Thymus (tissue), 11 donors: ENCODE measurements around the gene FMC1. TPM values are rescaled to one million over a fixed set of nuclear protein-coding genes. Genes with fewer than 3 reads are reported as not detected.
"Not testable (repeated sequence)": the region's sequence is repeated elsewhere in the genome, so short reads cannot be mapped to it uniquely, and the experiment has no call there.

Source experiments
- DNase-seq, 9 donors: peaks; one replicate each; pipeline ENCODE4 v3.0.0-alpha.2; 2013; ENCODE audit warnings: low spot score in 9 of 9, low read depth in 6 of 9, missing footprints in 1 of 9
- H3K27ac ChIP-seq, 2 donors: one replicate each; pipeline ENCODE4 v1.5.1; 2013; ENCODE audit warnings: control low read depth in 1 of 2, low read depth in 1 of 2, low read length in 1 of 2, mild to moderate bottlenecking in 1 of 2, moderate library complexity in 1 of 2
- H3K27me3 ChIP-seq, 2 donors: one replicate each; pipeline ENCODE4 v1.5.1; 2013; ENCODE audit warnings: low read length in 1 of 2; ENCODE audit not compliant: control insufficient read depth in 2 of 2, insufficient read depth in 1 of 2
- H3K36me3 ChIP-seq, 2 donors: one replicate each; pipeline ENCODE4 v1.5.1; 2013; ENCODE audit warnings: low read length in 1 of 2, mild to moderate bottlenecking in 1 of 2, moderate library complexity in 1 of 2; ENCODE audit not compliant: control insufficient read depth in 2 of 2, insufficient read depth in 2 of 2
- H3K4me1 ChIP-seq, 2 donors: one replicate each; pipeline ENCODE4 v1.5.1; 2013; ENCODE audit warnings: low read length in 2 of 2; ENCODE audit not compliant: control insufficient read depth in 2 of 2, insufficient read depth in 2 of 2
- H3K4me3 ChIP-seq, 2 donors: one replicate each; pipeline ENCODE4 v1.5.1; 2013; ENCODE audit warnings: low read length in 2 of 2, control low read depth in 1 of 2, mild to moderate bottlenecking in 1 of 2
- H3K9me3 ChIP-seq, 2 donors: one replicate each; pipeline ENCODE4 v1.5.1; 2013; ENCODE audit warnings: low read length in 1 of 2, mild to moderate bottlenecking in 1 of 2; ENCODE audit not compliant: control insufficient read depth in 2 of 2, insufficient read depth in 1 of 2
- WGBS: extraction: QIAGEN DNeasy Blood & Tissue Kit; methylation state at CpG from one replicate; pipeline ENCODE4 v1.1.7; 2013; 5-methylcytosine and 5-hydroxymethylcytosine counted together
- polyA plus RNA-seq: library from polyadenylated mRNA; stranded (reverse); fragments of 200-250 nt; gene quantifications from one replicate; pipeline ENCODE4 v1.2.3, GENCODE V29; 2013
- total RNA-seq: library from RNA; stranded (reverse); fragments of 120-200 nt; gene quantifications from one replicate; pipeline ENCODE4 v1.2.4, GENCODE V29; 2013
- donor health status: healthy.

FMC1 gene
- total and polyA plus RNA-seq, 2 donors, result 17.4 to 24.6 TPM

- no peak for DNase-seq
- WGBS, result 96% methylated on average over 1 of the region's 1 CpG
Measured at GRCh38 chr7:139304517-139304916, 36.6 kb upstream of the FMC1 start.

GRCh38 chr7:139317939-139318505 is 23.1 kb upstream of the FMC1 start:
- WGBS, result 78% methylated on average over 5 of the region's 5 CpGs

More at GRCh38 chr7:139304517-139304916, 36.6 kb upstream of the FMC1 start:
- Histone ChIP-seq H3K36me3 (peaks cover 0 to 9% of the 10 kb centered on the region in 2 donors), H3K4me1 (no peaks in the 10 kb centered on the region), H3K9me3 (no peaks in the 10 kb centered on the region), H3K27ac (no peak overlapping the region), H3K4me3 (no peak overlapping the region), H3K27me3 (no peaks in the 10 kb centered on the region)

GRCh38 chr7:139321071-139321745 is 19.9 kb upstream of the FMC1 start:
- WGBS, result 88% methylated on average over 11 of the region's 11 CpGs
- Histone ChIP-seq H3K4me3 (no peak overlapping the region), H3K27me3 (no peaks in the 10 kb centered on the region), H3K27ac (no peak overlapping the region), H3K4me1 (no peaks in the 10 kb centered on the region), H3K36me3 (no peaks in the 10 kb centered on the region), H3K9me3 (no peaks in the 10 kb centered on the region)
- DNase-seq, result no peak

More at GRCh38 chr7:139317939-139318505, 23.1 kb upstream of the FMC1 start:
- Histone ChIP-seq H3K36me3 (no peaks in the 10 kb centered on the region), H3K9me3 (no peaks in the 10 kb centered on the region), H3K27me3 (no peaks in the 10 kb centered on the region), H3K4me3 (no peak overlapping the region), H3K27ac (no peak overlapping the region), H3K4me1 (no peaks in the 10 kb centered on the region)
- no peak for DNase-seq

- not testable (repeated sequence) for DNase-seq, H3K27ac ChIP-seq, H3K4me3 ChIP-seq, H3K9me3 ChIP-seq, H3K27me3 ChIP-seq, H3K4me1 ChIP-seq, H3K36me3 ChIP-seq
- 98% methylated on average over 11 of the region's 11 CpGs for WGBS
Measured at GRCh38 chr7:139324709-139325108, 16.4 kb upstream of the FMC1 start.

GRCh38 chr7:139328375-139328774 is 12.8 kb upstream of the FMC1 start:
- Histone ChIP-seq H3K4me3 (no peak overlapping the region), H3K27me3 (no peaks in the 10 kb centered on the region), H3K4me1 (no peaks in the 10 kb centered on the region), H3K36me3 (no peaks in the 10 kb centered on the region), H3K9me3 (no peaks in the 10 kb centered on the region), H3K27ac (no peak overlapping the region)
- WGBS, result 91% methylated on average over 2 of the region's 2 CpGs
- no peak for DNase-seq

- H3K27ac ChIP-seq, result no peak overlapping the region
- no peak overlapping the region for H3K4me3 ChIP-seq
- no peaks in the 10 kb centered on the region for H3K27me3 ChIP-seq
- DNase-seq, result no peak
- H3K9me3 ChIP-seq, result no peaks in the 10 kb centered on the region
- H3K36me3 ChIP-seq, result no peaks in the 10 kb centered on the region
- WGBS, result 69% methylated on average over 2 of the region's 2 CpGs
- no peaks in the 10 kb centered on the region for H3K4me1 ChIP-seq
Measured at GRCh38 chr7:139329119-139329518, 12.0 kb upstream of the FMC1 start.

- Histone ChIP-seq H3K36me3 (no peaks in the 10 kb centered on the region), H3K27me3 (no peaks in the 10 kb centered on the region), H3K27ac (no peak overlapping the region), H3K4me3 (no peak overlapping the region), H3K9me3 (no peaks in the 10 kb centered on the region), H3K4me1 (no peaks in the 10 kb centered on the region)
- 95% methylated on average over 3 of the region's 3 CpGs for WGBS
- DNase-seq, result no peak
Measured at GRCh38 chr7:139330333-139331030, 10.7 kb upstream of the FMC1 start.

GRCh38 chr7:139332697-139333359 is 8.3 kb upstream of the FMC1 start:
- 95% methylated on average over 5 of the region's 5 CpGs for WGBS
- H3K27me3 ChIP-seq, result no peaks in the 10 kb centered on the region
- no peak overlapping the region for H3K4me3 ChIP-seq
- no peaks in the 10 kb centered on the region for H3K36me3 ChIP-seq
- H3K9me3 ChIP-seq, result no peaks in the 10 kb centered on the region
- DNase-seq, result no peak
- H3K4me1 ChIP-seq, result no peaks in the 10 kb centered on the region
- H3K27ac ChIP-seq, result no peak overlapping the region

GRCh38 chr7:139333443-139333842 is 7.7 kb upstream of the FMC1 start:
- not testable (repeated sequence) for H3K36me3 ChIP-seq, DNase-seq, H3K27ac ChIP-seq, H3K4me1 ChIP-seq, H3K4me3 ChIP-seq, H3K27me3 ChIP-seq, H3K9me3 ChIP-seq
- WGBS, result 98% methylated on average over 13 of the region's 13 CpGs
